HCT116 (cell line): ENCODE data around the gene RFX3. TPM values are rescaled to one million over a fixed set of nuclear protein-coding genes. Genes with fewer than 3 reads are reported as not detected.

ENCODE experiments used
- ATAC-seq: fragments of 200-7000 bp; cut with Tn5 transposase; 2 replicates; pipeline ENCODE4 v1.9.1; 2020; ENCODE audit warnings: mild to moderate bottlenecking, moderate library complexity
- BruUV-seq: library from RNA; stranded (reverse); fragments of 400-500 nt; replicated peaks from 2 replicates; lab custom pipeline; 2021; lab: Mats Ljungman, UMichigan
- CTCF ChIA-PET: fragments of 300-600 bp; sonication (Branson Sonifier 250); formaldehyde crosslinking; loops from one replicate; lab custom pipeline; 2021; ENCODE audit warnings: antibody characterized with exemption; lab: Charles Lee
- POLR2A ChIA-PET: fragments of 300-600, 350-600 bp; sonication (Branson Sonifier 250); formaldehyde crosslinking; loops from one replicate; lab custom pipeline; 2021; ENCODE audit warnings: antibody characterized with exemption; lab: Charles Lee
- RAD21 ChIA-PET, 2 experiments: fragments of 300-600 bp; sonication (Branson Sonifier 250); formaldehyde crosslinking; loops; one replicate each; lab custom pipeline; 2023; ENCODE audit warnings: low total read pairs in 2 of 2; ENCODE audit not compliant: uncharacterized antibody in 2 of 2, unreplicated experiment in 2 of 2, low non-redundant PET in 1 of 2; lab: Charles Lee
- DNase-seq: peaks from one replicate; pipeline ENCODE4 v3.0.0-alpha.2; 2010; ENCODE audit warnings: low read depth, low spot score
- H2AFZ ChIP-seq: fragments of 200-600 bp; shearing (Covaris generic), sonication (generic); 2 replicates; pipeline ENCODE4 v1.6.1; 2017; ENCODE audit warnings: low read depth, mixed run types, mixed read lengths, antibody characterized with exemption, low read length; ENCODE audit not compliant: poor library complexity, severe bottlenecking
- H3K27ac ChIP-seq: 2 replicates; pipeline ENCODE4 v1.5.1; 2012; ENCODE audit warnings: low read depth, low read length
- H3K27me3 ChIP-seq: fragments of 200-600 bp; sonication (generic); 2 replicates; pipeline ENCODE4 v1.6.1; 2016; ENCODE audit warnings: mixed run types, low read length, mixed read lengths; ENCODE audit not compliant: insufficient read depth
- H3K36me3 ChIP-seq, 2 experiments: fragments of 200-500 bp in 1 of 2; fragments of 200-600 bp in 1 of 2; sonication (Bioruptor generic) in 1 of 2; sonication (generic) in 1 of 2; 2 replicates each; pipeline versions ENCODE4 v1.5.1 to v1.6.1; 2014 to 2016; ENCODE audit warnings: low read length in 2 of 2, inconsistent platforms in 1 of 2, mixed read lengths in 1 of 2, mixed run types in 1 of 2; ENCODE audit not compliant: insufficient read depth in 2 of 2, control insufficient read depth in 1 of 2
- H3K4me1 ChIP-seq, 2 experiments: fragments of 200-600 bp in 1 of 2; sonication (generic) in 1 of 2; 2 replicates each; pipeline versions ENCODE4 v1.5.1 to v1.6.1; 2012 to 2017; ENCODE audit warnings: low read length in 2 of 2, inconsistent platforms in 1 of 2, mild to moderate bottlenecking in 1 of 2, mixed read lengths in 1 of 2, mixed run types in 1 of 2, moderate library complexity in 1 of 2; ENCODE audit not compliant: insufficient read depth in 2 of 2, control insufficient read depth in 1 of 2
- H3K4me2 ChIP-seq: fragments of 200-600 bp; sonication (generic); 2 replicates; pipeline ENCODE4 v1.6.1; 2017; ENCODE audit warnings: mixed run types, low read length, mixed read lengths
- H3K4me3 ChIP-seq, 2 experiments: fragments of 200-600 bp in 1 of 2; sonication (generic) in 1 of 2; replicated peaks in 1 of 2; 2 replicates each; pipeline ENCODE4 v1.5.1; 2011 to 2016; ENCODE audit warnings: low read length in 2 of 2, control low read depth in 1 of 2, low read depth in 1 of 2, mild to moderate bottlenecking in 1 of 2, mixed read lengths in 1 of 2, mixed run types in 1 of 2
- H3K79me2 ChIP-seq: fragments of 200-600 bp; sonication (generic); 2 replicates; pipeline ENCODE4 v1.6.1; 2017; ENCODE audit warnings: mild to moderate bottlenecking, mixed run types, low read length, moderate library complexity, mixed read lengths; ENCODE audit not compliant: insufficient read depth
- H3K9ac ChIP-seq: fragments of 200-600 bp; sonication (generic); 2 replicates; pipeline ENCODE4 v1.6.1; 2016; ENCODE audit warnings: low read length, mixed read lengths
- H3K9me2 ChIP-seq: fragments of 200-600 bp; sonication (generic), shearing (Covaris generic); 2 replicates; pipeline ENCODE4 v1.6.1; 2017; ENCODE audit warnings: mixed run types, mild to moderate bottlenecking, moderate library complexity; ENCODE audit not compliant: insufficient read depth
- H3K9me3 ChIP-seq, 2 experiments: fragments of 200-500 bp in 1 of 2; fragments of 200-600 bp in 1 of 2; sonication (Bioruptor generic) in 1 of 2; sonication (generic) in 1 of 2; 2 replicates each; pipeline ENCODE4 v1.6.1; 2014 to 2017; ENCODE audit warnings: low read length in 2 of 2, mixed read lengths in 2 of 2, inconsistent platforms in 1 of 2, low read depth in 1 of 2, mild to moderate bottlenecking in 1 of 2, mixed run types in 1 of 2, moderate library complexity in 1 of 2; ENCODE audit not compliant: control insufficient read depth in 1 of 2, insufficient read depth in 1 of 2
- H4K20me1 ChIP-seq: fragments of 200-600 bp; sonication (generic), shearing (Covaris generic); 2 replicates; pipeline ENCODE4 v1.6.1; 2017; ENCODE audit warnings: mixed run types, mild to moderate bottlenecking, moderate library complexity; ENCODE audit not compliant: insufficient read depth
- ATF3 ChIP-seq: IDR thresholded peaks from 2 replicates; pipeline ENCODE4 v1.6.1; 2012
- CBX3 ChIP-seq: IDR thresholded peaks from 2 replicates; pipeline ENCODE4 v1.6.1; 2012; ENCODE audit warnings: low read depth
- CEBPB ChIP-seq: IDR thresholded peaks from 2 replicates; pipeline ENCODE4 v1.6.1; 2012; ENCODE audit warnings: low read depth
- ELF1 ChIP-seq: IDR thresholded peaks from 2 replicates; pipeline ENCODE4 v1.6.1; 2012; ENCODE audit warnings: low read depth, borderline replicate concordance
- EZH2 ChIP-seq: fragments of 200-600 bp; sonication (generic); IDR thresholded peaks from 2 replicates; pipeline ENCODE4 v1.6.1; 2017; ENCODE audit warnings: antibody characterized with exemption, mixed run types
- EZH2phosphoT487 ChIP-seq: fragments of 200-600 bp; IDR thresholded peaks from 2 replicates; pipeline ENCODE4 v1.6.1; 2018; ENCODE audit warnings: antibody characterized with exemption, borderline replicate concordance
- FOSL1 ChIP-seq: IDR thresholded peaks from 2 replicates; pipeline ENCODE4 v1.6.1; 2012; ENCODE audit warnings: low read depth
- JUND ChIP-seq: IDR thresholded peaks from 2 replicates; pipeline ENCODE4 v1.6.1; 2012
- MAX ChIP-seq: IDR thresholded peaks from 2 replicates; pipeline ENCODE4 v1.6.1; 2012
- POLR2A ChIP-seq: IDR thresholded peaks from 2 replicates; pipeline ENCODE4 v1.7.0; 2011; ENCODE audit warnings: borderline replicate concordance; ENCODE audit not compliant: insufficient read depth, insufficient read length; ENCODE audit errors: extremely low read depth
- POLR2AphosphoS5 ChIP-seq: IDR thresholded peaks from 2 replicates; pipeline ENCODE4 v1.6.1; 2011; ENCODE audit warnings: mild to moderate bottlenecking, low read depth, low read length, moderate library complexity
- RAD21 ChIP-seq: IDR thresholded peaks from 2 replicates; pipeline ENCODE4 v1.6.1; 2012; ENCODE audit warnings: low read depth, mild to moderate bottlenecking
- REST ChIP-seq: IDR thresholded peaks from 2 replicates; pipeline ENCODE4 v1.6.1; 2012; ENCODE audit warnings: low read depth
- SP1 ChIP-seq: IDR thresholded peaks from 2 replicates; pipeline ENCODE4 v1.6.1; 2012; ENCODE audit warnings: low read depth
- SRF ChIP-seq: IDR thresholded peaks from 2 replicates; pipeline ENCODE4 v1.6.1; 2012; ENCODE audit warnings: low read depth
- TCF7L2 ChIP-seq: IDR thresholded peaks from 2 replicates; pipeline ENCODE4 v1.7.0; 2011; ENCODE audit warnings: borderline replicate concordance, inconsistent platforms; ENCODE audit not compliant: insufficient read depth, insufficient read length; ENCODE audit errors: extremely low read depth
- YY1 ChIP-seq: IDR thresholded peaks from 2 replicates; pipeline ENCODE4 v1.6.1; 2011; ENCODE audit warnings: low read length, low read depth, moderate library complexity, mild to moderate bottlenecking; ENCODE audit not compliant: insufficient replicate concordance; ENCODE audit errors: extremely low read depth
- ZNF274 ChIP-seq: fragments of 200-500 bp; sonication (Bioruptor generic); IDR thresholded peaks from 2 replicates; pipeline ENCODE4 v1.6.1; 2014; ENCODE audit warnings: mild to moderate bottlenecking, low read depth, low read length, inconsistent platforms
- intact Hi-C: fragments of 100-400 bp; cut with micrococcal nuclease; formaldehyde crosslinking; loops from 2 replicates; pipeline ENCODE4 v1.10.0; 2022
- total RNA-seq: library from RNA; stranded (reverse); gene quantifications from one replicate; pipeline ENCODE4 v1.2.1, GENCODE V29; 2021; ENCODE audit not compliant: unreplicated experiment

Gene RFX3
- total RNA-seq, 1 experiment from 2014 or later = 11.8 TPM

GRCh38 chr9:3290231-3290840 lies 235.5 kb downstream of the RFX3 start:
- H3K27ac ChIP-seq = no peak overlapping the region
- no peak overlapping the region for H3K4me3 ChIP-seq
- no peak overlapping the region for H2AFZ ChIP-seq
- intact Hi-C loops = loop anchor here (10.0 kb wide), 1 partner anchor 196 kb away; no protein-coding TSS in a partner anchor
- no peaks in the 10 kb centered on the region for H3K36me3 ChIP-seq
- ATAC-seq (no peak), DNase-seq (no peak)
- H3K9ac ChIP-seq = no peak overlapping the region
- H3K4me2 ChIP-seq = no peak overlapping the region
- no peaks in the 10 kb centered on the region for H4K20me1 ChIP-seq
- H3K79me2 ChIP-seq = no peaks in the 10 kb centered on the region
- no peaks in the 10 kb centered on the region for H3K9me3 ChIP-seq
- ChIA-PET RAD21 (no interaction called here), POLR2A (no interaction called here), CTCF (interaction anchor here (0.7 kb wide), 1 partner anchor 111 kb away, joined by 3 read pairs; no protein-coding TSS in a partner anchor)
- H3K9me2 ChIP-seq = no peaks in the 10 kb centered on the region
- TF ChIP-seq MAX (no peak), POLR2A (no peak), TCF7L2 (no peak), SP1 (no peak), ATF3 (no peak), ZNF274 (no peak), CEBPB (no peak), EZH2 (no peak), RAD21 (no peak), FOSL1 (no peak), JUND (no peak), CBX3 (no peak), POLR2AphosphoS5 (no peak), EZH2phosphoT487 (no peak), SRF (no peak), ELF1 (no peak), REST (no peak), YY1 (no peak)
- H3K4me1 ChIP-seq = no peaks in the 10 kb centered on the region
- no TSS peak for BruUV-seq
- no peaks in the 10 kb centered on the region for H3K27me3 ChIP-seq
